ENCODE measurements around the gene GLIPR1L1.
A peak's percentile ranks its signal among the peaks of the same experiment; 100 is the strongest.

The GLIPR1L1 gene

DNA sequence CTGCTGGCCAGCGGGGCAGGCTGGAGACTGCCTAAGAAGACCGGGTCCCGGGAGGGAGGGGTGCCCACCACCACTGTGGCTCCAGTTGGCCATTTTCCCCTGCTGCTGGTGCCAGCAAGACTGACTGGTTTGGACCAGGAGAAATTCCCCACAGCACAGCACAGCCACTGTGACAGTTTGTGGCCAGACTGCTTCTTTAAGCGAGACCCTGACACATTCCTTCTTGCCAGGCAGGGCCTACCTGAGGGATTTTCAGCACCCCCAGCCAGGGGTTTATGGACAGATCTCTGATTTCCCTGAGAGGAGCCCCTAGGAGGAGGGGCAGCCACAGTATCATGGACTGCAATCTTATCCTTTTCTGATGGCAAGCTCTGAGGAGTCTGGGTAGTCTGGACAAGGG is 15.5 kb downstream of the GLIPR1L1 start:
- no peak for DNase-seq (ENCODE audit: low read depth)

DNA sequence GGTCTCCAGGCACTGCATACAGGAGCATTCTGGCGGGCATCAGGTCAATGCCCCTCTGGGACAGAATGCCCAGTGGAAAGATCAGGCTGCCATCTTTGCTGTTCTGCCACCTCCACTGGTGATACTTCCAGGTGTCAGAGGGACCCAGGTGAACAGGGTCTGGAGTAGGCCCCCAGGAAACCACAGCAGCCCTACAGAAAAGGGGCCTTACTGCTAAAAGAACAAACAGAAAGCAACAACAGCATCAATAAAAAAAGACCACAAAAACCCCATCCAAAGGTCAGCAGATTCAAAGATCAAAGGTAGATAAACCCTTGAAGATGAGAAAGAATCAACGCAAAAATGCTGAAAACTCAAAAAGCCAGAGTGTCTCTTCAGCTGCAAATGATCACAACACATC is 15.9 kb downstream of the GLIPR1L1 start:
- DNase-seq (ENCODE audit: low read depth), result no peak

DNA sequence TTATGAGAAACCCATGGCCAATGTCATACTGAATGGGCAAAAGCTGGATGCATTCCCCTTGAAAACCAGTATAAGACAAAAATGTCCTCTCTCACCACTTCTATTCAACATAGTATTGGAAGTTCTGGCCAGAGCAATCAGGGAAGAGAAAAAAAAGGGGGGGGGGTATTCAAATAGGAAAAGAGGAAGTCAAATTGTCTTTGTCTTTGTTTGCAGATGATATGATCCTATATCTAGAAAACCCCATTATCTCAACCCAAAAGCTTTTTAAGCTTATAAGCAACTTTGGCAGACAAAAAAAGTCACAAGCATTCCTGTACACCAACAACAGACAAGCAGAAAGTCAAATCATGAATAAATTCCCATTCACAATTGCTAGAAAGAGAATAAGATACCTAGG is 19.5 kb downstream of the GLIPR1L1 start:
- no peak for DNase-seq (ENCODE audit: low read depth)

DNA sequence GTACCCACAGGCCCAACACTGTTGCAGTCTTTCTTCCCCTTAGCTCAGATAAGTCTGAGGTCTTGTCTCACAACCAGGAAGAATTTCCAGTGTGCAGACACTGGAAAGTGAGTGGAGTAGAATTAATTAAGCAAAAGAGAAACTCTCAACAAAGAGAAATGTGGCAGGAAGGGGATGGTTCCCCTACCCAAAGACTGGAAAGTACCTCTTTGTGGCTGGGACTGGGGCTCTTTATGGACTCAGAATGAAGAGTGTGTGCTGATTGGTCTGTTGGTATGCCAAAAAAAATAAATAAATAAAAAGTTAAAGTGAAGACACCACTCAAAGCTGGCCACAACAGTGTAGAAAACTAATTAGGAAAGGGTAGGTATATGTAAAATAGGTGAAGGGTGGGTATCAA is 26.4 kb downstream of the GLIPR1L1 start:
- DNase-seq (ENCODE audit: low read depth), result no peak

DNA sequence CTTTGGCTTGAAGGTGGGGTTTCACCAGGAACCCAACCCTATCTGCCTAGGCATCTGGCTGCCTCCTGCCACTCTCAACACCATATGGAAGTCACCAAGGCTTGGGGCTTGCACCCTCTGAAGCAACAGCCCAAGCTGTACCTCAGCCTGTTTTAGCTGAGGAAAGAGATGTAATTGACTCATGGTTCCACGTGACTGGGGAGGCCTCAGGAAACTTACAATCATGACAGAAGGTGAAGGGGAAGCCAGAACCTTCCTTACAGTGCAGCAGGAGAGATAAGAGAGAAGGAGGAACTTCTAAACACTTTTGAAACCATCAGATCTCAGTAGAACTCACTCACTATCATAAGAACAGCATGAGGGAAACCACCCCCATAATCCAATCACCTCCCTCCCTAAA is 26.9 kb downstream of the GLIPR1L1 start:
- DNase-seq (ENCODE audit: low read depth), result no peak

DNA sequence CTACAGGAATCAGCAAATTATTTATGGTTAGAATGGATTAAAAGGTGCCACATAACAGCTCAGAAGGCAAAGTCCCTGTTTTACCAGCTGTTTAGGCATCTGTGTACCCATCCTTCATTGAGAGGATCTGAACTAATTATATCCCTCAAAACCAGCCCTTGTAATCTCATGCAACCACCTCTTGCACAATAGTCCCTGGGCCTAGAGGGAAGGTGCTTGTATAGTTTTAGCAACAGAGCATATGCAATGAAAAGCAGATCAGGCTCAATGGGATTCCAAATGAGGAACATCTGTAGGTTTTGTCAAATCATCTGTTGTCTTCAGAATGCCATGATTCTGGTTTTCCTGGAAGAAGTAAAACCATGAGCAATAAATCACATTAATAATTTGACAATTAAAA is 30.4 kb downstream of the GLIPR1L1 start:
- DNase-seq (ENCODE audit: low read depth), result peak; percentile 42

DNA sequence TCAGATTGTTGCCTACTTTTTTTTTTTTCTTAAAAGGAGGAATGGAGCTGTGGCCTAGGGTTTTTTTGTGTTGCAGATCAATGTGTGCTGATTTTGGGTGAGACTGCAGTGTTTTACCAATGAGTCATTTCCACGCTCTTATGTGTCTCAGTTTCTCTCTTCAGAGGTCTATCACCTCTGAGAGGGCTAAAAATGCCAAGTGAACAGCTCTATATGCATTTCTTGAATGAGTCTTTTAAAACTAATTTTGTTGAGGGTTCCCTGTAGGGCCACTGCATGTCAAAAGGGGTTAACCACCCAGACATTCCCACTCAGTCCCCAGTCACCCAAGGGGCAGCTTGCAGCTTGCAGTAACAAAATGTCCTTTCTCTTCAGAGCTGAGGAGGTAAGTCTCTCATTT is 32.2 kb downstream of the GLIPR1L1 start:
- DNase-seq (ENCODE audit: low read depth), result no peak

DNA sequence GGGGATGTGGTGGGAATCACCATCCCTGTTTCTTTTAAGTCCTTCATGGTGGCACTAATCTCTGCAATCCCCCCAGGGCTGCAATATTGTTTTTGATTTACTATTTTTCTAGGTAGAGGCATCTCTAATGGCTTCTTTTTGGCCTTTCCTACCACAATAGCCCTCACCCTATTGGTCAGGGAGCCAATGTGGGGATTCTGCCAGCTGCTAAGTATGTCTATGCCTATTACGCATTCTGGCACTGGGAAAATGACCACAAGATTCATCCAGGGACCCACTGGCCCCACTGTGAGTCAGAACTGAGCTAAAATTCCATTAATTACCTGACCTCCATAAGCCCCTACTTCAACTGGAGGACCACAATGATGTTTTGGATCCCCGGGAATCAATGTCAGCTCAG is 40.5 kb downstream of the GLIPR1L1 start:
- DNase-seq (ENCODE audit: low read depth), result no peak

DNA sequence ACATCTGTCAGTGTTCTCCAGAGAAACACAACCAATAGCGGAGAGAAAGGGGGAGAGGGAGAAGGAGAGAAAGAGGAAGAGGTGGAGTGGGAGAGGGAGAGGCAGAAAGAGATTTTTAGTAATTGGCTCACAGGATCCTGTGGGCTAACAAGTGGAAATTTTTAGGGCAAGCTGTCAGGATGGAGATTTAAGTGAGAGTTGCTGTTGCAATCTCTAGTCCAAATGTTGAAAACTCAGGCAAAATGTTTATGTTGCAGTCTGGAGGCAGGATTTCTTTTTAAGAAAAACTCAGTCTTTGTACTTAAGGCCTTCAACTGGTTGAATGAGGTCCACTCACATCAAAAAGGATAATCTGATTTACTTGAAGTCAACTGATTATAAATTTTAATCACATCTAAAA is 43.9 kb downstream of the GLIPR1L1 start:
- peak; percentile 56 for DNase-seq (ENCODE audit: low read depth)

DNA sequence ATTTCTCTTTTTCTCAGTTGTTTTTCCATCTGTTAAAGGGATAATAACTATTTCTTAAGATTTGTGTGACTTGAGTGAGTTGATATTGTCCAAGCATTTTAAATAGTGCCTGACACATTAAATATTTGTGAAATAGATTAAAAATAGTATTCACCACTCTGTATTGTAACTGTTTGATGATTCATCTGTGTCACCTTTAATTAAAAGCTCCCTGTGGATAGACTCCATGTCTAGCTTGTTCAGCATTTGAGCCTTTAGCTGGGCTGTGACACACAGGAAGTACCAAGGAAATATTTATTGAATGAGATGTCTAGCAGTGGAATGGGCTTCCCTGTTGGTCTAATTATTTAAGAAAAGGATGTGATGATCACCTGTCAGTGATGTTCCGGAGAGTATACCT is 54.6 kb downstream of the GLIPR1L1 start:
- peak; percentile 6 for DNase-seq (ENCODE audit: low read depth)

DNA sequence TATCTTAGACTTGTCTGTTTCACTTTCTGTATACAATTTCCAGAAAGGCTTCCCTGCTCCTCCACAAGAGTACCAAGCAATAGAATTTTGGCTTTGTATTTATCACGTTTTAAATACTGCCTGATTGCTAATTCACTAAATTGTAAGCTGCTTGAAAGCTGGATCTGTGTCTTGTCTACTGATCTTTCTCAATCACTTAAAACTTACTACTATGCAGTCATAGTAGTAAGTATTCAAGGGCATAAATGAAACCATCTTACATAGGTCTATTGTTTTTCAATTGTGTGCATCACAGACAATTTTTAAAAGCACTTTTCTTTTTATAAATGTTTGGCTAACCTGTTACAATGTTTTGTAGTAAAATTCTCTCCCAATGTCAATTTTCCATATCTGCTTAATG is 55.2 kb downstream of the GLIPR1L1 start:
- peak; percentile 14 for DNase-seq (ENCODE audit: low read depth)

DNA sequence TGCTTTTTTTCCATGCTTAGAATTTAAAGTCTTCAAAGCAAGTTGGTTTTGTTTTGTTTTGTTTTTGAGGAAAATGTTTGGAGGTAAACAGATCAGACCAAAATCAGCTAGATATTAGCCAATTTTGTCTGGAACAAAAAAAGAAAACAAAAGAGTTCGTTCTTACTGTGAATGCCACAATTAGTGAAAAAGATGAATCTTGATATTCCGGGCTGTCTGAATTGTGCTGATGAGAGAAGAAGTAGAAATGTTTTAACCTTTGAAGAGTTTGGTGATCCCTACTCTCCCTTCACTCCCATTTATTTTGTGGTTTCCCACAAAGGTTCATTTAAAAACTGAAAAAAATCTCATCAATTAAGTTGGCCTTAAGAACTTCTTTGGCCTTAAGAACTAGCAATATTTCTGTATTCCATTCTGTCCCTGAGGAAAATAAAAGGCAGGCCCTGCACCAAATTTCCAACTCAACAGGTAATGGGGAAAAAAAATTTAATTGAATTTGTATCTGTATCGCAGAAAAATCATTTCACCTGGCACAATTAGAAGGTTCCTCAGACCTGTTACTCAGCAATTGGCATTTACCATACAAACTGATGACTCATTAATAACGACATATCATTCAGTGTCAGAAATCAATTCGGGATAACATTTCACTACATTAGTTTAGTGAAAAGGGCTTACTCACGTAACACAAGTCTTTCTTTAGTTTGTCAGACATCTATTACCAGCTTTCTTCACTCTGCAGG is 55.9 kb downstream of the GLIPR1L1 start:
- DNase-seq (ENCODE audit: low read depth), result no peak

DNA sequence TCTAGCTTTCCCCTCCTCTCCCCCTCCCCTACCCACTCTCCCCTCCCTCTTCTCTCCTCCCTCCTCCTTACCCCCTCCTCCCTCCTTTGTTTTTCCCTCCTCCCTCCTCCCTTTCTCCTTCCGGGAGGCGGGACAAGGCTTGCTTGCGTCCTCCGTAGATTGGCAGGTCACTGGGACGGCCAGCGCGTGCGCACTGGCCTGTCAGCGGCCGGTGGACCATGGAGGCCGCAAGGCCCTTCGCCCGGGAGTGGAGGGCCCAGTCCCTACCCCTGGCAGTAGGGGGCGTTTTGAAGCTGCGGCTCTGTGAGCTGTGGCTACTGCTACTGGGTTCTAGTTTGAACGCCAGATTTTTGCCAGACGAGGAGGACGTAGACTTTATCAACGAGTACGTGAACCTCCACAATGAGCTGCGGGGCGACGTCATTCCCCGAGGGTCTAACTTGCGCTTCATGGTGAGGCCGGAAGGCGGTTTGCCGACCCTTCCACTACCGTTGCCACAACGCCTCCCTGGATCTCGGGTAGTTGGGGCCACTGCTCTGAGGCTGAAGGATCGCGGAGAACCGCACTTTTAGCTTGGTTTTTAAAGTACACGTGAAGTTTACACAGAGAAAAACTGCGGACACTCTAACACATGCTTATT is 56.5 kb downstream of the GLIPR1L1 start, which contains the start of gene GLIPR1L2:
Gene GLIPR1L2 (plus strand): TSS at position 191 of the 640 bp plus-strand sequence. CDS start 28 bp downstream, at position 219.
- peak; percentile 97 for DNase-seq (ENCODE audit: low read depth)

DNA sequence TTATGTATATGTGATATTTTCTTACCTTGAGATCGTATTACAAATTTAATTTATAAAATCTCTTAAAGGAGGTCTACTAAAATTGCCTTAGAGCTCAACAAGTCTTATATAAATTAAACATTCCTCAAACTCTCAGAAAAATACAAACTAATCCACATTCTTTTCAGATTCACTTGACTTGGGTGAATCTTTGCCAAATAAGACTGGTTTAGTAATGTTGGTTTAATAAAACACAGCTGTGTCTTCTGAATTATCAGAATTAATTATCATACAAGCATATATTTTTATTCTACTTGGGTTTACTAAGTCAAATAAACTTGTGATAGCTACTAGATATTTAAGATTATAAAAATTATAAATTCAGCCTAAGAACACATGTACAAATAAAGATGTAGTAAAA is 69.8 kb downstream of the GLIPR1L1 start:
- no peak for DNase-seq (ENCODE audit: low read depth)

DNA sequence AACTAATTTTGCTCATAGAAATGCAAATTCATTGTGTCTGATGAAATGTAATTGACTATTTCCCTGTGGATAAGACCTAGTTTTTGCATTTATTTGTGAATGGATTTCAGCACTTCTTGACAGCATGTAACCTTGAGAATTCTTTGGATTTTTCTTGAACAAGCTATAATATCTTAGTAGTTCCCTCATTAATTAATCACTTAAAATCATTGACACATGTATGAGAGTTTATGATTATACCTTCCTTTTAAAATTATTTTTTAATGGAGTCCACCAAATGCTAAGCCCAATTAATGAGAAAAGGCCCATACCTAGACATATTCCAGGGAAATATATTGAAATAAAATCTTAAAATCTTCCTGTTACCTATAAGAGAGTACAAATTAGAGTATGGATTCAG is 73.2 kb downstream of the GLIPR1L1 start:
- DNase-seq (ENCODE audit: low read depth), result no peak

DNA sequence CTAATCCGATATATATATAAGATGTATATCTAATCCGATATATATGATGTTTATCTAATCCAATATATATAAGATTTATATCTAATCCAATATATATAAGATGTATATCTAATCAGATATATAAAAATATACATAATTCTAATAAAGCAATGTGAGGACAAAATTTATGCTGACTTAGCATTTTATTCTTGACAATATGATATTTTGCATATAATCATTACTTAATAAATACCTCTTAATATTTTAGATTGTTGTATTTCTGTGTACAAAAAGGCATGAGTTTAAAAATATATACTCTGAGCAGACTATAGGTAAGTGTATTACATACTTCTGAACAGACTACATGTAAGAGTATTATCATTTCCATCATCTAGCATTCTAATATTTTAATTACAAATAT is 75.4 kb downstream of the GLIPR1L1 start:
- no peak for DNase-seq (ENCODE audit: low read depth)

DNA sequence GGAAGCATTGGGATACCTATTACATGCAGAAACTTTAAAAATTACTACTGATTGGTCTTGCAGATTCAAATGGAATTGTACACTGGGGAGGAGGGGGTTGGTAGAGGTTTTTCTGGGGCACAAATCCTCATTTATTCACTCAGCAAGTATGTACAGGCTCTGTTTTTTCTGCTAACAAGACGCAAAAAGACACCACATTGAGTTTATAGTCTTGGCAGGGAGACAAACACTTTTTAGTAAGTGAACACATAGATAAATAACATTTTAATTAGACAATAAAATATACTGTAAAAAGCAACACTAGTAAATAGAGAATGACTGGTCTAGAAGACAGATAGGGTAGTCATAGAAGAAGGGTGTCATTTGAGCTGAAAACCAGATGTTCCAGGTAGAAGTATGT is 80.2 kb downstream of the GLIPR1L1 start:
- no peak for DNase-seq (ENCODE audit: low read depth)

DNA sequence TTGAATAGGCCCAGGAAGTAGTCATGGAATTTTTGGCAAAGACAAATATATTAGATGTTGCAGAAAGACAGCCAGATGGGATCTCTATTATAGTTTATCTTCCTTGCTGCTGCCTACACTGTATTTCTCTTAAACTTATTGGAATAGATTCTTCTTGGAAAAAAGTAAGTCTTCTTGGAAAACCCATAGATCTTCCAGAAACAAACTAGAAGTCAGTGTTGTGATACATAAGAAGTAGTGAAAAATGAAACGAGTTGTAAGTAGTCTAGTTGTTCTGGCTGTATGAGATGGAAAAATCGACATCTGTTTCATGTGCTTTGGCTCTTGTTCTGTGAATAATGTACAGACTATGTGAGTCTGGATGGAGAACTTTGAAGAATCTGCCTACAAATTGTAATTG is 85.4 kb downstream of the GLIPR1L1 start:
- DNase-seq (ENCODE audit: low read depth), result no peak
